HepG2 (cell line): Measurements from ENCODE around the gene SYT11. TPM values are rescaled to one million over a fixed set of nuclear protein-coding genes. Genes with fewer than 3 reads are reported as not detected.
A peak's percentile ranks its signal among the peaks of the same experiment; 100 is the strongest.

Experiments used
- AKAP8 ChIP-seq: sonication (generic); formaldehyde crosslinking; IDR thresholded peaks from 2 replicates; pipeline ENCODE4 v1.5.1; 2020; ENCODE audit warnings: mild to moderate bottlenecking, missing genetic modification reagents
- DMAP1 ChIP-seq: IDR thresholded peaks from 2 replicates; pipeline ENCODE4 v1.6.1; 2016
- DMTF1 ChIP-seq: sonication (generic); formaldehyde crosslinking; IDR thresholded peaks from 2 replicates; pipeline ENCODE4 v1.4.0; 2020; ENCODE audit warnings: mild to moderate bottlenecking, missing genetic modification reagents
- HOXA7 ChIP-seq: sonication (generic); formaldehyde crosslinking; IDR thresholded peaks from 2 replicates; pipeline ENCODE4 v1.8.1; 2022; ENCODE audit warnings: mild to moderate bottlenecking, missing genetic modification reagents, moderate library complexity
- MEF2D ChIP-seq: sonication (generic); formaldehyde crosslinking; IDR thresholded peaks from 2 replicates; pipeline ENCODE4 v1.5.1; 2020; ENCODE audit warnings: mild to moderate bottlenecking, missing genetic modification reagents
- RFX1 ChIP-seq: fragments of 450-650 bp; IDR thresholded peaks from 2 replicates; pipeline ENCODE4 v1.6.1; 2017
- SNAI1 ChIP-seq: sonication (generic); formaldehyde crosslinking; IDR thresholded peaks from 2 replicates; pipeline ENCODE4 v1.5.0; 2020; ENCODE audit warnings: mild to moderate bottlenecking, missing genetic modification reagents, borderline replicate concordance
- TBL1XR1 ChIP-seq: fragments of 150-350 bp; IDR thresholded peaks from 2 replicates; pipeline ENCODE4 v1.6.1; 2014; ENCODE audit warnings: borderline replicate concordance, low read length; ENCODE audit not compliant: partially characterized antibody
- ZNF160 ChIP-seq: sonication (generic); formaldehyde crosslinking; IDR thresholded peaks from 2 replicates; pipeline ENCODE4 v1.8.0; 2022; ENCODE audit warnings: mild to moderate bottlenecking, inconsistent platforms, missing genetic modification reagents
- ZNF280B ChIP-seq: sonication (generic); formaldehyde crosslinking; IDR thresholded peaks from 2 replicates; pipeline ENCODE4 v1.5.0; 2020; ENCODE audit warnings: missing genetic modification reagents, mild to moderate bottlenecking, borderline replicate concordance
- ZNF574 ChIP-seq: sonication (generic); formaldehyde crosslinking; IDR thresholded peaks from 2 replicates; pipeline ENCODE4 v1.4.0; 2020; ENCODE audit warnings: missing genetic modification reagents
- ZNF720 ChIP-seq: sonication (generic); formaldehyde crosslinking; IDR thresholded peaks from 2 replicates; pipeline ENCODE4 v1.4.0; 2020; ENCODE audit warnings: missing genetic modification reagents
- polyA plus RNA-seq, 8 experiments: library from polyadenylated mRNA; depleted of rRNA in 3 of 8; stranded (reverse) in 7 of 8; unstranded in 1 of 8; fragments of >200 nt; fragmentation: Illumina TruSeq in 4 of 8; extraction: Trizol in 4 of 8; gene quantifications; 2 replicates each; pipeline versions ENCODE4 v1.2.1 to v1.2.3, GENCODE V29; 2011 to 2016; ENCODE audit warnings: low read depth in 4 of 8, missing spikeins in 1 of 8, mixed read lengths in 1 of 8; ENCODE audit not compliant: insufficient read depth in 1 of 8
- total RNA-seq, 5 experiments: library from RNA; depleted of rRNA; stranded (reverse); fragments of >200 nt; fragmentation: Illumina TruSeq; extraction: Trizol; gene quantifications; 2 replicates each; pipeline ENCODE4 v1.2.3, GENCODE V29; 2016; ENCODE audit warnings: low read depth in 1 of 5
- TF ChIP-seq, protein P1 (sequence below), 2 experiments: sonication (generic) in 1 of 2; formaldehyde crosslinking in 1 of 2; IDR thresholded peaks; 2 replicates each; pipeline versions ENCODE4 v1.6.1 to v1.9.0; 2014 to 2022; ENCODE audit warnings: antibody characterized with exemption in 1 of 2, borderline replicate concordance in 1 of 2, inconsistent platforms in 1 of 2, low read depth in 1 of 2, missing genetic modification reagents in 1 of 2
- TF ChIP-seq, protein P2 (sequence below): sonication (generic); formaldehyde crosslinking; IDR thresholded peaks from 2 replicates; pipeline ENCODE4 v1.4.0; 2020; ENCODE audit warnings: mild to moderate bottlenecking, missing genetic modification reagents

Gene SYT11
- total and polyA plus RNA-seq, 2 of the 13 experiments (the other 11 are each of a cell fraction or from before 2014, with no cell fraction given): 0.22 to 0.59 TPM

- TF ChIP-seq, protein P1, sequence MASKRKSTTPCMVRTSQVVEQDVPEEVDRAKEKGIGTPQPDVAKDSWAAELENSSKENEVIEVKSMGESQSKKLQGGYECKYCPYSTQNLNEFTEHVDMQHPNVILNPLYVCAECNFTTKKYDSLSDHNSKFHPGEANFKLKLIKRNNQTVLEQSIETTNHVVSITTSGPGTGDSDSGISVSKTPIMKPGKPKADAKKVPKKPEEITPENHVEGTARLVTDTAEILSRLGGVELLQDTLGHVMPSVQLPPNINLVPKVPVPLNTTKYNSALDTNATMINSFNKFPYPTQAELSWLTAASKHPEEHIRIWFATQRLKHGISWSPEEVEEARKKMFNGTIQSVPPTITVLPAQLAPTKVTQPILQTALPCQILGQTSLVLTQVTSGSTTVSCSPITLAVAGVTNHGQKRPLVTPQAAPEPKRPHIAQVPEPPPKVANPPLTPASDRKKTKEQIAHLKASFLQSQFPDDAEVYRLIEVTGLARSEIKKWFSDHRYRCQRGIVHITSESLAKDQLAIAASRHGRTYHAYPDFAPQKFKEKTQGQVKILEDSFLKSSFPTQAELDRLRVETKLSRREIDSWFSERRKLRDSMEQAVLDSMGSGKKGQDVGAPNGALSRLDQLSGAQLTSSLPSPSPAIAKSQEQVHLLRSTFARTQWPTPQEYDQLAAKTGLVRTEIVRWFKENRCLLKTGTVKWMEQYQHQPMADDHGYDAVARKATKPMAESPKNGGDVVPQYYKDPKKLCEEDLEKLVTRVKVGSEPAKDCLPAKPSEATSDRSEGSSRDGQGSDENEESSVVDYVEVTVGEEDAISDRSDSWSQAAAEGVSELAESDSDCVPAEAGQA (IDR thresholded peaks at IDR 0.05; ENCODE audit: low read depth): peak; percentile 94
- TF ChIP-seq, protein P1 (CRISPR knock-in tag; IDR thresholded peaks at IDR 0.05; ENCODE audit: borderline replicate concordance): no peak
- TF ChIP-seq HOXA7 (0 out of 2 replicates have a peak, but pooled peaks have one; percentile 37), ZNF574 (peak; percentile 95), DMTF1 (no peak), ZNF720 (0 out of 2 replicates have a peak, but pooled peaks have one; percentile 31), AKAP8 (0 out of 2 replicates have a peak, but pooled peaks have one; percentile 36), ZNF160 (peak; percentile 30; the same call in 1 of the 2 replicates), MEF2D (CRISPR knock-in tag) (peak; percentile 50; the same call in 1 of the 2 replicates), SNAI1 (CRISPR knock-in tag) (no peak; the same call in 1 of the 2 replicates), DMAP1 (CRISPR knock-in tag) (peak; percentile 96), TBL1XR1 (peak; percentile 11), RFX1 (no peak; the same call in 1 of the 2 replicates), ZNF280B (CRISPR knock-in tag) (peak; percentile 94)
- TF ChIP-seq, protein P2, sequence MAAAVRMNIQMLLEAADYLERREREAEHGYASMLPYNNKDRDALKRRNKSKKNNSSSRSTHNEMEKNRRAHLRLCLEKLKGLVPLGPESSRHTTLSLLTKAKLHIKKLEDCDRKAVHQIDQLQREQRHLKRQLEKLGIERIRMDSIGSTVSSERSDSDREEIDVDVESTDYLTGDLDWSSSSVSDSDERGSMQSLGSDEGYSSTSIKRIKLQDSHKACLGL (CRISPR knock-in tag): 0 out of 2 replicates have a peak, but pooled peaks have one; percentile 42
Observed at GRCh38 chr1:155934097-155934935, 74.9 kb downstream of the SYT11 start, which contains the start of gene KHDC4 (continued).
